ENCODE measurements around the gene UNG. TPM values are rescaled to one million over a fixed set of nuclear protein-coding genes. Genes with fewer than 3 reads are reported as not detected.
"Not testable (repeated sequence)": the region's sequence is repeated elsewhere in the genome, so short reads cannot be mapped to it uniquely, and the experiment has no call there.

The UNG gene
- total RNA-seq, 4 donors from 2014 or later: 17.9 to 43.9 (median 40.0) TPM

- WGBS: 18% methylated on average over 9 of the region's 9 CpGs
- H3K36me3 ChIP-seq: peaks cover 12% of the 10 kb centered on the region
- peak overlapping the region; percentile 81 for H3K27ac ChIP-seq
- no peaks in the 10 kb centered on the region for H3K27me3 ChIP-seq
- peaks cover 18% of the 10 kb centered on the region for H3K4me1 ChIP-seq
- DNase-seq (ENCODE audit: low spot score in 2 of 2): no peak
- H3K4me3 ChIP-seq: peak overlapping the region; percentile 87
- TF ChIP-seq, protein P1, sequence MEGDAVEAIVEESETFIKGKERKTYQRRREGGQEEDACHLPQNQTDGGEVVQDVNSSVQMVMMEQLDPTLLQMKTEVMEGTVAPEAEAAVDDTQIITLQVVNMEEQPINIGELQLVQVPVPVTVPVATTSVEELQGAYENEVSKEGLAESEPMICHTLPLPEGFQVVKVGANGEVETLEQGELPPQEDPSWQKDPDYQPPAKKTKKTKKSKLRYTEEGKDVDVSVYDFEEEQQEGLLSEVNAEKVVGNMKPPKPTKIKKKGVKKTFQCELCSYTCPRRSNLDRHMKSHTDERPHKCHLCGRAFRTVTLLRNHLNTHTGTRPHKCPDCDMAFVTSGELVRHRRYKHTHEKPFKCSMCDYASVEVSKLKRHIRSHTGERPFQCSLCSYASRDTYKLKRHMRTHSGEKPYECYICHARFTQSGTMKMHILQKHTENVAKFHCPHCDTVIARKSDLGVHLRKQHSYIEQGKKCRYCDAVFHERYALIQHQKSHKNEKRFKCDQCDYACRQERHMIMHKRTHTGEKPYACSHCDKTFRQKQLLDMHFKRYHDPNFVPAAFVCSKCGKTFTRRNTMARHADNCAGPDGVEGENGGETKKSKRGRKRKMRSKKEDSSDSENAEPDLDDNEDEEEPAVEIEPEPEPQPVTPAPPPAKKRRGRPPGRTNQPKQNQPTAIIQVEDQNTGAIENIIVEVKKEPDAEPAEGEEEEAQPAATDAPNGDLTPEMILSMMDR (IDR thresholded peaks at IDR 0.05): no peak
- no peak for TF ChIP-seq POLR2AphosphoS5 (IDR thresholded peaks at IDR 0.05)
- no peak for TF ChIP-seq EP300 (IDR thresholded peaks at IDR 0.05)
- no peak for TF ChIP-seq POLR2A (IDR thresholded peaks at IDR 0.05)
- no peaks in the 10 kb centered on the region for H3K9me3 ChIP-seq
Measured at GRCh38 chr12:109053382-109054123, 43.8 kb upstream of the UNG start.

DNA sequence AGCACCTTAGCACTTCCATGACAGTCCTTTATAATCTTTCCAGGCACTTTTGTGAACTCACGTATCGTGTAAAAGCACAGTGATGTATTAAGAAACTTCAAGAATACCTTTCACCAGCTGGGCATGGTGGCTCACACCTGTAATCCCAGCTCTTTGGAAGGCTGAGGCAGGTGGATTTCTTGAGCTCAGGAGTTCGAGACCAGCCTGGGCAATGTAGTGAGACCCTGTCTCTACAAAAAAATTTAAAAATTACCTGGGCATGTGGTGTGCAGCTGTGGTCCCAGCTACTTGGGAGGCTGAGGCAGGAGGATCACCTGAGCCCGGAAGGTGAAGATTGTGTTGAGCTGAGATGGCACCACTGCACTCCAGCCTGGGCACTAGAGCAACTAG, 43.3 kb upstream of the UNG start:
- H3K27ac ChIP-seq; H3K27me3 ChIP-seq; DNase-seq (ENCODE audit: low spot score in 2 of 2); H3K9me3 ChIP-seq: not testable (repeated sequence)
- H3K4me1 ChIP-seq: peaks cover 18% of the 10 kb centered on the region
- WGBS: 79% methylated on average over 4 of the region's 4 CpGs
- peak overlapping the region; percentile 87 for H3K4me3 ChIP-seq
- peaks cover 17% of the 10 kb centered on the region for H3K36me3 ChIP-seq

DNA sequence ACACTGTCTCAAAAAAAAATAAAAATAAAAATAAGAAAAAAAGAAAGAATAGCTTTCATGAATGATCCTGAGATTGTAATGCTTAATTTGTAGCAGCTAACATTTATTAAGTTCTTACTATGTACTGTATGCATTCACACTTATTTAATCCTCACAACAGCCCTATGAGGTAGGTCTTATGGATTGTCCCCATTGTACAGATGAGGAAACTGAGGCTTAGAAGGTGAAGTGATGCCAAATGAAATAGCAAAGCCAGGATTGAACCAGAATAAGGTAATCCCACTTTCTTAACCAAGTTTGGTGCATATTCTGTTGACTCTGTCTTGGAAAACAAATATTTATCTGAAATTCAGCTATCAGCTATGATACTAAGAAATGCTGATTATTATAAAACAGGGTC, 42.9 kb upstream of the UNG start:
- no peak overlapping the region for H3K27ac ChIP-seq

GRCh38 chr12:109056891-109057290, 40.5 kb upstream of the UNG start:
- TF ChIP-seq, protein P1 (IDR thresholded peaks at IDR 0.05): no peak
- no peak for TF ChIP-seq POLR2A (IDR thresholded peaks at IDR 0.05)
- no peak for TF ChIP-seq POLR2AphosphoS5 (IDR thresholded peaks at IDR 0.05)
- TF ChIP-seq EP300 (IDR thresholded peaks at IDR 0.05): no peak
- Histone ChIP-seq H3K36me3 (peaks cover 38% of the 10 kb centered on the region), H3K27me3 (no peaks in the 10 kb centered on the region), H3K4me1 (peaks cover 16% of the 10 kb centered on the region), H3K27ac (no peak overlapping the region), H3K4me3 (no peak overlapping the region), H3K9me3 (no peaks in the 10 kb centered on the region)
- DNase-seq (ENCODE audit: low spot score in 2 of 2): no peak
- 87% methylated on average over 3 of the region's 3 CpGs for WGBS

More for the DNA sequence above, 42.9 kb upstream of the UNG start:
- peaks cover 21% of the 10 kb centered on the region for H3K36me3 ChIP-seq
- no peak for TF ChIP-seq POLR2A (IDR thresholded peaks at IDR 0.05)
- TF ChIP-seq EP300 (IDR thresholded peaks at IDR 0.05): no peak
- no peak for TF ChIP-seq POLR2AphosphoS5 (IDR thresholded peaks at IDR 0.05)
- TF ChIP-seq, protein P1 (IDR thresholded peaks at IDR 0.05): no peak
- no peak overlapping the region for H3K4me3 ChIP-seq
- peaks cover 18% of the 10 kb centered on the region for H3K4me1 ChIP-seq
- no peaks in the 10 kb centered on the region for H3K27me3 ChIP-seq
- DNase-seq (ENCODE audit: low spot score in 2 of 2): no peak
- no peaks in the 10 kb centered on the region for H3K9me3 ChIP-seq

GRCh38 chr12:109057376-109057775, 40.0 kb upstream of the UNG start:
- Histone ChIP-seq H3K9me3 (no peaks in the 10 kb centered on the region), H3K4me3 (no peak overlapping the region), H3K27ac (no peak overlapping the region), H3K4me1 (peaks cover 14% of the 10 kb centered on the region), H3K36me3 (peaks cover 39% of the 10 kb centered on the region), H3K27me3 (no peaks in the 10 kb centered on the region)
- TF ChIP-seq POLR2A (IDR thresholded peaks at IDR 0.05) (no peak), POLR2AphosphoS5 (IDR thresholded peaks at IDR 0.05) (no peak), EP300 (IDR thresholded peaks at IDR 0.05) (no peak)
- TF ChIP-seq, protein P1 (IDR thresholded peaks at IDR 0.05): no peak
- DNase-seq (ENCODE audit: low spot score in 2 of 2): no peak
- WGBS: 96% methylated on average over 1 of the region's 1 CpG

All from suprapubic skin (tissue), 4 donors.